Nephron (organoid): ENCODE results near the gene FYCO1.
"Not testable (repeated sequence)": the region's sequence is repeated elsewhere in the genome, so short reads cannot be mapped to it uniquely, and the experiment has no call there.

Experiments used
- H3K27ac Mint-ChIP-seq, 3 experiments: 2 replicates each; pipeline ENCODE4 v1.8.0; 2020; ENCODE audit warnings: mixed read lengths in 3 of 3, mild to moderate bottlenecking in 2 of 3, moderate library complexity in 1 of 3
- H3K27me3 Mint-ChIP-seq: 2 replicates; pipeline ENCODE4 v1.8.0; 2021; ENCODE audit warnings: low read depth, mild to moderate bottlenecking, moderate library complexity, mixed read lengths
- H3K36me3 Mint-ChIP-seq: 2 replicates; pipeline ENCODE4 v1.8.0; 2020; ENCODE audit warnings: low read depth, mixed read lengths
- H3K4me1 Mint-ChIP-seq: 2 replicates; pipeline ENCODE4 v1.8.0; 2020; ENCODE audit warnings: mixed read lengths
- H3K4me3 Mint-ChIP-seq, 3 experiments: 2 replicates each; pipeline ENCODE4 v1.8.0; 2020; ENCODE audit warnings: mild to moderate bottlenecking in 3 of 3, mixed read lengths in 3 of 3, moderate library complexity in 2 of 3
- H3K9me3 Mint-ChIP-seq: 2 replicates; pipeline ENCODE4 v1.8.0; 2020; ENCODE audit warnings: mixed read lengths
- CTCF ChIP-seq, 3 experiments: fragments of 200-600 bp; sonication (generic); IDR thresholded peaks; one replicate each; pipeline ENCODE4 v1.5.0; 2021; ENCODE audit warnings: antibody characterized with exemption in 3 of 3; ENCODE audit not compliant: unreplicated experiment in 3 of 3

The FYCO1 gene

GRCh38 chr3:45995236-45996192, at the start of gene FYCO1:
Gene FYCO1, minus strand, starts transcription at chr3:45995824. Its CDS starts 10,914 bp downstream, at chr3:45984910.
- no peaks in the 10 kb centered on the region for H3K36me3 Mint-ChIP-seq
- peaks cover 17% of the 10 kb centered on the region for H3K27me3 Mint-ChIP-seq
- peaks cover 20% of the 10 kb centered on the region for H3K4me1 Mint-ChIP-seq
- H3K27ac Mint-ChIP-seq = peak within 1 kb of the TSS in 2 of 3 experiments; percentile 49 to 59
- TF ChIP-seq CTCF (IDR thresholded peaks at IDR 0.05; ENCODE audit: unreplicated experiment in 3 of 3) = no peak
- peak within 1 kb of the TSS; percentile 89 to 94 (median 92) for H3K4me3 Mint-ChIP-seq
- no peaks in the 10 kb centered on the region for H3K9me3 Mint-ChIP-seq

GRCh38 chr3:46038916-46039315, 43.3 kb upstream of the FYCO1 start:
- Mint-ChIP-seq H3K4me1 (peaks cover 4% of the 10 kb centered on the region), H3K4me3 (no peak overlapping the region), H3K36me3 (no peaks in the 10 kb centered on the region), H3K27ac (no peak overlapping the region), H3K9me3 (peaks cover 12% of the 10 kb centered on the region), H3K27me3 (no peaks in the 10 kb centered on the region)
- no peak for TF ChIP-seq CTCF (IDR thresholded peaks at IDR 0.05; ENCODE audit: unreplicated experiment in 3 of 3)

- H3K4me3 Mint-ChIP-seq, H3K4me1 Mint-ChIP-seq, H3K27me3 Mint-ChIP-seq, H3K27ac Mint-ChIP-seq, H3K36me3 Mint-ChIP-seq: not testable (repeated sequence)
- peaks cover 12% of the 10 kb centered on the region for H3K9me3 Mint-ChIP-seq
These were observed 42.4 kb upstream of the FYCO1 start for GRCh38 chr3:46038071-46038470.

- no peak for TF ChIP-seq CTCF (IDR thresholded peaks at IDR 0.05; ENCODE audit: unreplicated experiment in 3 of 3)
- Mint-ChIP-seq H3K4me3 (no peak overlapping the region), H3K27me3 (no peaks in the 10 kb centered on the region), H3K27ac (no peak overlapping the region), H3K36me3 (no peaks in the 10 kb centered on the region), H3K4me1 (peaks cover 4% of the 10 kb centered on the region), H3K9me3 (peaks cover 1% of the 10 kb centered on the region)
These were observed 40.6 kb upstream of the FYCO1 start for GRCh38 chr3:46036191-46036590.

GRCh38 chr3:46031747-46032146, 36.1 kb upstream of the FYCO1 start:
- Mint-ChIP-seq H3K27me3 (peaks cover 5% of the 10 kb centered on the region), H3K4me3 (no peak overlapping the region), H3K9me3 (peaks cover 16% of the 10 kb centered on the region), H3K36me3 (no peaks in the 10 kb centered on the region), H3K27ac (no peak overlapping the region), H3K4me1 (peaks cover 4% of the 10 kb centered on the region)
- TF ChIP-seq CTCF (IDR thresholded peaks at IDR 0.05; ENCODE audit: unreplicated experiment in 3 of 3) = no peak

- H3K4me1 Mint-ChIP-seq = peaks cover 4% of the 10 kb centered on the region
- H3K27ac Mint-ChIP-seq = no peak overlapping the region
- no peak overlapping the region for H3K4me3 Mint-ChIP-seq
- H3K9me3 Mint-ChIP-seq = peaks cover 16% of the 10 kb centered on the region
- no peak for TF ChIP-seq CTCF (IDR thresholded peaks at IDR 0.05; ENCODE audit: unreplicated experiment in 3 of 3)
- H3K36me3 Mint-ChIP-seq = no peaks in the 10 kb centered on the region
- H3K27me3 Mint-ChIP-seq = peaks cover 5% of the 10 kb centered on the region
These were observed 35.6 kb upstream of the FYCO1 start for GRCh38 chr3:46031269-46031668.
